Testis (tissue), 3 donors: ENCODE results near the gene LIPG. TPM values are rescaled to one million over a fixed set of nuclear protein-coding genes. Genes with fewer than 3 reads are reported as not detected.

Source experiments
- DNase-seq: peaks from one replicate; pipeline ENCODE4 v3.0.0-alpha.2; 2019
- H3K27ac ChIP-seq, 2 donors: fragments of 200-600 bp; sonication (generic); one replicate each; pipeline ENCODE4 v1.5.1; 2019
- H3K27me3 ChIP-seq: fragments of 200-600 bp; sonication (generic); one replicate; pipeline ENCODE4 v1.5.1; 2019
- H3K36me3 ChIP-seq: fragments of 200-600 bp; sonication (generic); one replicate; pipeline ENCODE4 v1.5.1; 2017; ENCODE audit warnings: low read depth; ENCODE audit errors: missing control alignments
- H3K4me1 ChIP-seq: fragments of 200-600 bp; sonication (generic); one replicate; pipeline ENCODE4 v1.5.1; 2019
- H3K4me3 ChIP-seq, 2 donors: fragments of 200-600 bp; sonication (generic); one replicate each; pipeline ENCODE4 v1.5.1; 2017 to 2019
- H3K9me3 ChIP-seq: fragments of 200-600 bp; sonication (generic); one replicate; pipeline ENCODE4 v1.5.1; 2017
- POLR2A ChIP-seq: fragments of 450-650 bp; IDR thresholded peaks from one replicate; pipeline ENCODE4 v1.6.1; 2017; ENCODE audit warnings: antibody characterized with exemption, mild to moderate bottlenecking, moderate library complexity
- WGBS, 2 donors: methylation state at CpG; one replicate each; pipeline ENCODE4 v1.1.5; 2018; 5-methylcytosine and 5-hydroxymethylcytosine counted together
- intact Hi-C: fragments of 100-400 bp; cut with DNase I; formaldehyde crosslinking; loops from one replicate; pipeline ENCODE4 v1.15.1; 2023; ENCODE audit warnings: low total_unique reads
- polyA plus RNA-seq: library from polyadenylated mRNA; stranded (reverse); fragments of 350-450 nt; fragmentation: Illumina TruSeq; extraction: RNeasy Lipid Tissue Mini Kit (QIAGEN cat#74804); gene quantifications from one replicate; pipeline ENCODE4 v1.2.3, GENCODE V29; 2014; ENCODE audit warnings: low read depth, low replicate concordance; ENCODE audit not compliant: insufficient read depth
- total RNA-seq, 2 donors: library from RNA; depleted of rRNA; stranded (reverse); fragments of >200 nt; gene quantifications; one replicate each; pipeline ENCODE4 v1.2.3, GENCODE V29; 2016
- TF ChIP-seq, protein P1 (sequence below), 3 experiments: fragments of 450-650 bp in 2 of 3; fragments of 200-600 bp in 1 of 3; sonication (generic) in 1 of 3; IDR thresholded peaks; one replicate each; pipeline ENCODE4 v1.5.1; 2016 to 2019; ENCODE audit warnings: antibody characterized with exemption in 3 of 3, mild to moderate bottlenecking in 2 of 3, moderate library complexity in 1 of 3

LIPG gene
- total and polyA plus RNA-seq, 3 donors from 2014 or later: 25.4 to 48.0 (median 35.2) TPM

DNA sequence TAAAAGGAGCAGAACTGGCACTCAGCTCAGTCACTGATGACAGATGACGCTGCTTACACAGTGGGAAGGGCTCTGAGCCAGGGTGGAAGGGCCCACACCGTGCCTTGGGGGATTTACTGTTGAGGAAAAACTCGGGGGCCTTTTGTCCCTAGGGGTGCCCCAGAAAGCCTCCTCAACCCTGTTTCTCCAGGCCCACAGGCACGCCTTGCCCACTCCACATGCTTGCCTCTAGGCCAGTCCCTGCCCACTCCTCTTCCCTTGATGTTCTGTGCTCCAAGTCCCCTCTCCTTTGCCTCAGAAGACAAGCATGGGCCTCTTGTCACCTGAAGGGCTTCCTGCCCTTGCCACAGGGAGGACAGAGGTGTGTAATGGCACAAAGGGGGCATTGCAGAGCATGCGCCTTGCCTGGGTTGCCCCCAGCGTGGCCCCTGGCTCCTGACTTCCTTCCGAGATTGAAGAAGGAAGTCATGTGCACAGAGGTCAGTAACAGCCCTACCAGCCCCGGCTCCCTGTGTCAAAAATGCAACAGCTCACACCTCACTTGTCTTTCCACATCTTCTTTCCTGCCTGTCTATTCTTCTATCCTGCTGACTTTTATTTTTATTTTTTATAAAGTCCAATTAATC is 65.1 kb downstream of the LIPG start:
- no peak for TF ChIP-seq POLR2A
- TF ChIP-seq, protein P1, sequence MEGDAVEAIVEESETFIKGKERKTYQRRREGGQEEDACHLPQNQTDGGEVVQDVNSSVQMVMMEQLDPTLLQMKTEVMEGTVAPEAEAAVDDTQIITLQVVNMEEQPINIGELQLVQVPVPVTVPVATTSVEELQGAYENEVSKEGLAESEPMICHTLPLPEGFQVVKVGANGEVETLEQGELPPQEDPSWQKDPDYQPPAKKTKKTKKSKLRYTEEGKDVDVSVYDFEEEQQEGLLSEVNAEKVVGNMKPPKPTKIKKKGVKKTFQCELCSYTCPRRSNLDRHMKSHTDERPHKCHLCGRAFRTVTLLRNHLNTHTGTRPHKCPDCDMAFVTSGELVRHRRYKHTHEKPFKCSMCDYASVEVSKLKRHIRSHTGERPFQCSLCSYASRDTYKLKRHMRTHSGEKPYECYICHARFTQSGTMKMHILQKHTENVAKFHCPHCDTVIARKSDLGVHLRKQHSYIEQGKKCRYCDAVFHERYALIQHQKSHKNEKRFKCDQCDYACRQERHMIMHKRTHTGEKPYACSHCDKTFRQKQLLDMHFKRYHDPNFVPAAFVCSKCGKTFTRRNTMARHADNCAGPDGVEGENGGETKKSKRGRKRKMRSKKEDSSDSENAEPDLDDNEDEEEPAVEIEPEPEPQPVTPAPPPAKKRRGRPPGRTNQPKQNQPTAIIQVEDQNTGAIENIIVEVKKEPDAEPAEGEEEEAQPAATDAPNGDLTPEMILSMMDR (IDR thresholded peaks at IDR 0.05): no peak
- Histone ChIP-seq H3K4me3 (no peak overlapping the region), H3K36me3 (no peaks in the 10 kb centered on the region), H3K9me3 (no peaks in the 10 kb centered on the region), H3K4me1 (no peaks in the 10 kb centered on the region), H3K27ac (no peak overlapping the region), H3K27me3 (no peaks in the 10 kb centered on the region)
- DNase-seq: no peak
- 89% methylated on average over 8 of the region's 8 CpGs for WGBS, 2 donors
- intact Hi-C loops: no loop called here

DNA sequence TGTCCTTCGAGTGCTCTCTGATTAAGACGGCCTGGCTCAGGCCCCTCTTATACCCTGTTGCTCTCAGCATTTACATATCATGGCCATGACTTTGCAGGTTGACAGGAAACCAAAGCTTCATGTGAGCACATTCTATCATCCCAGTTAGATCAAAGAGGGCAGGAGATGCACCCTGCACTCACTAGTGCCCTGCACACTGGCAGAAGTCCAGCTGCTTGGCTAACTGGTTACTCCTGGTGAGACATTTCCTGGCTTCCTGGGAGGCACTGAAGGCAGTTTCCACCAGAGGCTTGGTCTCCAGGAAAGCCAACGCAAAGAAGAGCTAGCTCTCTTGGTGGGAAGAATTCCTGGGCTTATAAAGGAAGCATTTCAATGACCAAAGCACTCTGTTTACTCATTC is 66.3 kb downstream of the LIPG start:
- H3K4me1 ChIP-seq: no peaks in the 10 kb centered on the region
- no peak overlapping the region for H3K27ac ChIP-seq
- intact Hi-C loops: no loop called here

DNA sequence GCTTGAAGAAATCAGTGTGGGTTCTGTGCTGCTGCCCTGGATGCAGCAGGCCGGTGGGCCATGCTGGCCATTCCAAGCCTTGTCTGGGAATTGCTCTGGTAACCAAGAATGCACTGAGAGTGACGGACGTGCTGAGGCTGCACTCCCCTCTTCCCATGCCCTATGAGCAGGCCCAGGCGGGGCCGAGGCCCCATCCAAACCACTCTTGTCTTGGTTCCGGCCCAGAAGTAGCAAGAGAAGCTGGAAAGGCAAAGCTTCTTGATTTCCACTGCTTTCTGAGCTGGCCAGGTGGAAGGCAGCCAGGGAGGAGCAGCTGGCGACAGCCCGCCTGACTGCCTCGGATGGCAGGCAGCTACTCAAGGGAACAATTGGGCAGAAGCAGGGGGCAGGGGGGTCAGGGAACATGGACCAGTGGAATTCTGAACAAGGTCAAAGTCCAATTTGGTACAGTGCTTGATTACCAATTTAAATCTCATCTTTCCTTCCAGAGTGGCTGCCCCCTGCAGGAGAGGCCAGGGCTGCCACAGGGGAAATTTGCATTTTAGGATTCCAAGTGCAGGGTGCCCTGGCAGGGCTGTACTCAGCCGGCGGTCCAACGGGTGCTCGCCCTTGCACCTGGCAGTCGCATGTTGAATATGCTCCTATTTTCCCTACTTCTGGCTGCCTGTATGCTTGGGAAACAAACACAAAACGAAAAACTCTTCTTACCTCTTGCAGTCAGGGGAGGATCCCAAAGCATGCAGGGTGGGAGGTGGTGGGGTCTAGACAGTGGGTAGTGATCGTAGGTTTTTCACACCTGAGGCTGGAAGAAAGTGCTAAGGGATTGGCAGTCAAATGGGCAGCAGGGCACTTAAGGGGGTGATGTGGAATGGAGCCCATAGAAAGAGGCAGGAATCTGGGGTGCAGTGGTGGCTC is 67.3 kb downstream of the LIPG start:
- 49 to 70% methylated on average over 8 to 16 of the region's 16 CpGs for WGBS, 2 donors
- Histone ChIP-seq H3K27me3 (no peaks in the 10 kb centered on the region), H3K27ac (no peak overlapping the region), H3K4me1 (no peaks in the 10 kb centered on the region), H3K4me3 (no peak overlapping the region), H3K36me3 (no peaks in the 10 kb centered on the region), H3K9me3 (no peaks in the 10 kb centered on the region)
- intact Hi-C loops: no loop called here
- TF ChIP-seq, protein P1 (IDR thresholded peaks at IDR 0.05): no peak
- no peak for TF ChIP-seq POLR2A
- peak; percentile 50 for DNase-seq

More for the DNA sequence above, 66.3 kb downstream of the LIPG start:
- DNase-seq: no peak
- Histone ChIP-seq H3K27me3 (no peaks in the 10 kb centered on the region), H3K9me3 (no peaks in the 10 kb centered on the region), H3K4me3 (no peak overlapping the region), H3K36me3 (no peaks in the 10 kb centered on the region)
- TF ChIP-seq POLR2A: no peak
- TF ChIP-seq, protein P1 (IDR thresholded peaks at IDR 0.05): no peak
- 93 to 94% methylated on average over 3 of the region's 3 CpGs for WGBS, 2 donors

DNA sequence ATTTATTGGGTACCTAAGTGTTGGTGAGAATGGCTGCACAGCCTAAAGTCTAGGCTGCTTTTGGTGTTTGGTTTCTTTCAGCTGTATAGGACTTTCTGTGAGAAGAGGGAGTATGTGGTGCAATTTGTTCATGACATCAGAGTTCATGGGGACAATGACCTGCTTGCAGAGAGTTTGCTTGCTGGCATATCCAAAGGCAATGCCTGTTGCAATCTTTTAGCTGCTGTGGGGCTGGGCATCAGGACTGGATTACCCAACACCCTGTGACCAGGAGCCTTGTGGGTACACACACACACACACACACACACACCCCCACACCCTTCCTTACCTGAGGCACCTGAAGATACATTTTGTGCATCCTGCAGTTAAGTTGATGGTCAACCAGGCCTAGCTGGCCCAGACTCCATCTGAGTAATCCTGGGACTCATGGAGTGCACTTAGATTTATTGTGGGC is 68.4 kb downstream of the LIPG start:
- Histone ChIP-seq H3K27me3 (no peaks in the 10 kb centered on the region), H3K4me3 (no peak overlapping the region), H3K27ac (no peak overlapping the region), H3K4me1 (no peaks in the 10 kb centered on the region), H3K9me3 (no peaks in the 10 kb centered on the region), H3K36me3 (no peaks in the 10 kb centered on the region)
- TF ChIP-seq, protein P1 (IDR thresholded peaks at IDR 0.05): no peak
- TF ChIP-seq POLR2A: no peak
- DNase-seq: no peak
- intact Hi-C loops: no loop called here
